Measurements from ENCODE around the gene BCAR3.

GRCh38 chr1:93616221-93616995 is 65.2 kb downstream of the BCAR3 start:
- TF ChIP-seq CTCF (IDR thresholded peaks at IDR 0.05; ENCODE audit: insufficient read depth, low read length, poor library complexity, severe bottlenecking) (no peak), EZH2phosphoT487 (conservative IDR thresholded peaks at IDR 0.05; ENCODE audit: low read length) (no peak)

Data from SU-DHL-6 (cell line).